ENCODE measurements around the gene ZFP14.

Gene ZFP14

GRCh38 chr19:36409841-36410240 is 30.8 kb upstream of the ZFP14 start:
- ChIA-PET POLR2A (no interaction called here), CTCF (no interaction called here)
- no peaks in the 10 kb centered on the region for H3K4me1 ChIP-seq (ENCODE audit: control insufficient read depth, insufficient read depth, low read length)
- TF ChIP-seq PRDM6 (tag by site-specific recombination; IDR thresholded peaks at IDR 0.05) (no peak), ZNF560 (tag by site-specific recombination; IDR thresholded peaks at IDR 0.05; ENCODE audit: borderline replicate concordance) (no peak), REST (tag by site-specific recombination; IDR thresholded peaks at IDR 0.05) (no peak)
- H3K9me3 ChIP-seq (ENCODE audit: control insufficient read depth, insufficient read depth, low read depth, low read length): peaks cover 26% of the 10 kb centered on the region
- H3K4me3 ChIP-seq (ENCODE audit: low read depth, low read length): no peak overlapping the region
- H3K27ac ChIP-seq (ENCODE audit: extremely low read depth, low read depth, low read length): no peak overlapping the region
- peaks cover 44 to 96% of the 10 kb centered on the region in 2 experiments for H3K36me3 ChIP-seq (ENCODE audit: control insufficient read depth in 2 of 2, insufficient read depth in 1 of 2, low read length in 2 of 2)

GRCh38 chr19:36408101-36408500 is 29.1 kb upstream of the ZFP14 start:
- no peak overlapping the region for H3K4me3 ChIP-seq (ENCODE audit: low read depth, low read length)
- ChIA-PET CTCF (no interaction called here), POLR2A (no interaction called here)
- TF ChIP-seq GFI1B (tag by site-specific recombination; IDR thresholded peaks at IDR 0.05) (no peak), ZNF660 (tag by site-specific recombination; IDR thresholded peaks at IDR 0.05) (no peak), WT1 (tag by site-specific recombination; IDR thresholded peaks at IDR 0.05) (no peak)
- peaks cover 23% of the 10 kb centered on the region for H3K9me3 ChIP-seq (ENCODE audit: control insufficient read depth, insufficient read depth, low read depth, low read length)
- no peaks in the 10 kb centered on the region for H3K4me1 ChIP-seq (ENCODE audit: control insufficient read depth, insufficient read depth, low read length)
- peaks cover 53 to 96% of the 10 kb centered on the region in 2 experiments for H3K36me3 ChIP-seq (ENCODE audit: control insufficient read depth in 2 of 2, insufficient read depth in 1 of 2, low read length in 2 of 2)
- no peak overlapping the region for H3K27ac ChIP-seq (ENCODE audit: extremely low read depth, low read depth, low read length)

GRCh38 chr19:36404498-36404897 is 25.5 kb upstream of the ZFP14 start:
- H3K27ac ChIP-seq (ENCODE audit: extremely low read depth, low read depth, low read length): no peak overlapping the region
- CTCF ChIA-PET: interaction anchor here (0.6 kb wide), 1 partner anchor 278 kb away, joined by 3 read pairs; no protein-coding TSS in a partner anchor
- H3K9me3 ChIP-seq (ENCODE audit: control insufficient read depth, insufficient read depth, low read depth, low read length): peaks cover 14% of the 10 kb centered on the region
- peaks cover 56 to 99% of the 10 kb centered on the region in 2 experiments for H3K36me3 ChIP-seq (ENCODE audit: control insufficient read depth in 2 of 2, insufficient read depth in 1 of 2, low read length in 2 of 2)
- POLR2A ChIA-PET: interaction anchor here (0.6 to 1.3 kb wide), 4 partner anchors 14 to 291 kb away, joined by 3 to 15 read pairs (median 4); partner anchors contain the start of gene ZFP82
- no peak overlapping the region for H3K4me3 ChIP-seq (ENCODE audit: low read depth, low read length)
- TF ChIP-seq ZNF362 (tag by site-specific recombination; IDR thresholded peaks at IDR 0.05): no peak
- 0 out of 2 replicates have a peak, but pooled peaks have one; percentile 13 for TF ChIP-seq SCRT2 (tag by site-specific recombination; IDR thresholded peaks at IDR 0.05)
- no peak for TF ChIP-seq ZNF266 (tag by site-specific recombination; IDR thresholded peaks at IDR 0.05; ENCODE audit: low read depth)
- TF ChIP-seq ZFHX2 (tag by site-specific recombination; conservative IDR thresholded peaks at IDR 0.05): no peak
- H3K4me1 ChIP-seq (ENCODE audit: control insufficient read depth, insufficient read depth, low read length): no peaks in the 10 kb centered on the region

- Histone ChIP-seq H3K27ac (ENCODE audit: extremely low read depth, low read depth, low read length) (no peak overlapping the region), H3K36me3 (ENCODE audit: control insufficient read depth in 2 of 2, insufficient read depth in 1 of 2, low read length in 2 of 2) (peaks cover 36 to 99% of the 10 kb centered on the region in 2 experiments), H3K9me3 (ENCODE audit: control insufficient read depth, insufficient read depth, low read depth, low read length) (peaks cover 19% of the 10 kb centered on the region), H3K4me3 (ENCODE audit: low read depth, low read length) (no peak overlapping the region), H3K4me1 (ENCODE audit: control insufficient read depth, insufficient read depth, low read length) (no peaks in the 10 kb centered on the region)
- POLR2A ChIA-PET: no interaction called here
- CTCF ChIA-PET: interaction anchor here (0.5 to 1.7 kb wide), 3 partner anchors 21 to 378 kb away, joined by 3 to 5 read pairs (median 4); no protein-coding TSS in a partner anchor
- TF ChIP-seq ZNF302 (tag by site-specific recombination; IDR thresholded peaks at IDR 0.05; ENCODE audit: low read depth) (no peak), ZNF19 (tag by site-specific recombination; IDR thresholded peaks at IDR 0.05; ENCODE audit: low read depth) (no peak), ZNF211 (tag by site-specific recombination; IDR thresholded peaks at IDR 0.05; ENCODE audit: low read depth) (no peak), ZNF37A (tag by site-specific recombination; IDR thresholded peaks at IDR 0.05) (no peak), ZNF548 (tag by site-specific recombination; IDR thresholded peaks at IDR 0.05) (no peak), ZNF48 (tag by site-specific recombination; IDR thresholded peaks at IDR 0.05) (no peak), ZFP37 (tag by site-specific recombination; IDR thresholded peaks at IDR 0.05) (no peak), ELK4 (IDR thresholded peaks at IDR 0.05; ENCODE audit: borderline replicate concordance, low read depth, low read length) (no peak), ZNF175 (tag by site-specific recombination; IDR thresholded peaks at IDR 0.05) (no peak), FEZF1 (tag by site-specific recombination; IDR thresholded peaks at IDR 0.05) (no peak), ZNF768 (tag by site-specific recombination; IDR thresholded peaks at IDR 0.05) (no peak), ZNF473 (tag by site-specific recombination; IDR thresholded peaks at IDR 0.05) (no peak), ZNF366 (tag by site-specific recombination; conservative IDR thresholded peaks at IDR 0.05) (no peak)
These were observed 22.5 kb upstream of the ZFP14 start for GRCh38 chr19:36401475-36401874.
